NCI-H345 treated with DMSO at 0.1 percent for 48 hours (cell line): ENCODE measurements around the gene POLR1A.

Experiments
- DNase-seq: peaks from one replicate; lab custom pipeline; 2025; ENCODE audit not compliant: unreplicated experiment; lab: John Stamatoyannopoulos, UW

POLR1A gene

DNA sequence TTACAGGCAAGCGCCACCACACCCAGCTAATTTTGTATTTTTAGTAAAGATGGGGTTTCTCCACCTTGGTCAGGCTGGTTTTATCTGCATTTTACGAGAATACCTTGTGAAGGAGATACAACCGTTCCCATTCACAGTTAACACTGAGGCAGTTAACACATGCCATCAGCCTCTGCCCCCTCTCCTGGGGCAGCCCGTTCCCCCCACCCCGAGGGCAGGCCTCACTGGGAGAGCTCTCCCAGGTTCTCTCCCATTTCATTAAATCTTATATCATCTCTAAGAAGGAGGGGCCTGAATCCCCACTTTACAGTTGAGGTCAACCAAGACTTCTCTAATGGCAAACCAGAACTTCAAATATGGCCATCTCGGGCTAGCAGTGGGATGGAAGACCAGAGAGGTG lies 121.9 kb downstream of the POLR1A start:
- no peak for DNase-seq

DNA sequence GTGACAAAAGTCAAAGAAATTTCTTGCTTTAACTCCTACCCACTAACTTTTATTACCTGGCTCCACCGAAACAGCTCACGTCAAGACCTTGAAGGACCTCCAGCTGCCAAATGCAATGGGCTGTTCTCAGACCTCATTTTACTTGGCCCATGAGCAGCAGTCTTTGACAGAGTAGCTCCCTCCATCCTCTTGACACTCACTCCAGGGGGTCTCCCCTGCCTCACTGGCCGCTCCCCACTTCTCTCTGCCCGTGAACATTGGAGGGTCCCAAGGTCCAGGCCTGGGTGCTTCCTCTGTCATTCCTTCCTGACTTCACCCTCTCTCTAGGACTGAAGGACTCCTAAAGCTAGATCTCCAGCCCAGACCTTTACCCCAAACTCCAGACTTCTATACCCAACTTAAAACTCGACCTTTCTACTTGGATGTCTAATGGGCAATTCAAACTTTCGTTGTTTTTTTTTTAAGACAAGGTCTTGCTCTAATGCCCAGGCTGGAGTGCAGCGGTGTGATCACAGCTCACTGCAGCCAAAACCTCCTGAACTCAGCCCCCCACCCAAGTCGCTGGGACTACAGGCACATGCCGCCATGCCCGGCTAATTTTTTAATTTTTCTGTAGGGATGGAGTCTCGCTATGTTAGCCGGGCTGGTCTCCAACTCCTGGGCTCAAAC lies 124.0 kb downstream of the POLR1A start:
- DNase-seq = no peak

DNA sequence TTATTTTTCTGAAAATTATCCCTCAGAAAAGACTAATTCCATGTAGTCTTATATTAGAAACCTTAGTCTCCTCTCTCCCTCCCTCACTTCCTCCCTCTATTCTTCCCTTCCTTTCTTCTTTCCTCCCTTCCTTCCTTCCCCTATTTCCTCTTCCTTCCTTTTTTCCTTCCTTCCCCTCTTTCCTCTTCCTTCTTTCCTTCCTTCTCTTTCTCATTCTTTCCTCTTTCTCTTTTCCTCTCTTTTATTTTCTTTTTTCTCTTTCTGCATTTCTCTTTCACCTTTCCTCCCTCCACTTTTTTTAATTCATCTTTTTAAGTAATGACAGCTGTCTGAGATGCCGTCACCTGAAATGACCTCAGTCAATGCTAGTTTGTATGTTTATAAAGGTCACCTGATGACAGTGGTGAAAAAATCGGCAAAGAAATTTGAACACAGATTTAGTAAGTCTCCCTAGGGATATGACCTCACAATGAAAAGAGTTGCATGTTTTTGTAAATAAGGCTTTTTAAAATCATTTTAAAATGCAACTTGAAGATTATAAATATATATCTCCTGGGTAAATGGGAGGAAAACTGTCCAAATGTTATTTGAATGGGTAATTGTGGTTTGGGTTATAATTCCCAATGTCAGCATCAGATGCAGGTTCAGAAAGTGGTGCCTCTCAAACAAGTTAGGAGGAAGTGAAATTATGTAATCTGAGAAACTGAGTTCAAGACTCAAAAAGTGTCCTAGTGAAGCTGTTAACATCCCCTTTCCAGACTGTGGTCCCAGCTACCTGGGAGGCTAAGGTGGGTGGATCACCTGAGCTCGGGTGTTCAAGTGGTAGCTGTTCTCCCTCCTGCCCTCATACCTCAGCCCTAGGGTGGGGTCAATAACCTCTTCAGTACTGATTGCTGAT lies 126.6 kb downstream of the POLR1A start:
- DNase-seq = no peak

DNA sequence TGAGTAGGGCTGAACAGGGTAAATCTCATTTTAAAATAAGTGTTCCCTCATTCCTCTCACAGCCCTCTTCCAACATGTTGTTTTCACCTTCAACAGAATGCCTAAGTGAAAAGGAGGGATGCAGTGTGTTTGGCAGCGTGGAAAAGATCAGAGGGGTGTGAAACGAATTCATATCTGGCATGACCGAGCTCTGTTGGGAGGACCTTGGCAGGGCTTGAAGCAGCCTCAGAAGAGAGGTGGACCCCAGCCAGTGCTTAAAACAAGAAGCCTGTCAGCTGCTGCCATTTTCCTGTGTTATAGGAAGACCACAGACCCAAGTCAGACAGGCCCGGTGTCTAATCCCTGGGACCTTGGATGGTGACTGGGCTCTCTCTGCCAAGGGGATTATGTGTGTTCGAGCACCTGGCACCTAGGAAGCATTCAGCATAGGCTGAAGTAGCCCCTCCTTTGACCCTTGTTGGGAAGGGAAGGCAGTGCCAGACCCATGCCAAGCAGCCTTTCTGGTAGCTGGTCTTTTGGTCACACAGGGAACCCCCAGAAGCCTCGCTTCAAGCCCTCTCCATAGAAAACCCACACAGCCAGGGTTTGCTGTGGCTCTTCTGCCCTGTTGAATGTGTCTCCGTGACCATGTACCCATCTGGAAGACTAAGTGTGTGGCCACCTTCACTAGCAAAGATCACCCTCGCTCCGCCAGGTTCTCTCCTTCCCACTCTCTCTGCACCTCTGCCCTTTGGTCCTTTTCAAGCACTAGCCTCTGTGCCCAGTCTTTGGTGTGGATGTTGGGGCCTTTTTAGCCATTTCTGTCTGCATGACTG lies 129.4 kb downstream of the POLR1A start:
- no peak for DNase-seq

DNA sequence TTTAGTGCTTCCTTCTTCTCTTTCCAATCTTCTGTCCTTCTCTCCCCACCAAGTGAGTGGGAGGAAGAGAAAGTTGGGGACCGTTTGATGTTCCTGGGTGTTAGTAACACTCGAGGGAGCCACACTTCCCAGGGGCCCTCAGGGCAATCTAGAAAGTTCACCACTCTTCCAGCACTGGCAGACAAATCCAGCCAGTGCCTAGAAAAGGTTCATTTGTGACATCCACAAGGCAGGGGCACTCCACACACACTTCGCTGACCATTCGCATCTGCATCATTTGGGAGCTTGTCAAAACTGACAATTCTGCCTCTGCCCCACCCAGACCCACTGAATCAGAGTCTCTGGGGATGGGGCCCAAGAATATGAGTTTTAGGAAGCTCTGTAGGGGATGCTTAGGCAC lies 130.1 kb downstream of the POLR1A start:
- DNase-seq = no peak

DNA sequence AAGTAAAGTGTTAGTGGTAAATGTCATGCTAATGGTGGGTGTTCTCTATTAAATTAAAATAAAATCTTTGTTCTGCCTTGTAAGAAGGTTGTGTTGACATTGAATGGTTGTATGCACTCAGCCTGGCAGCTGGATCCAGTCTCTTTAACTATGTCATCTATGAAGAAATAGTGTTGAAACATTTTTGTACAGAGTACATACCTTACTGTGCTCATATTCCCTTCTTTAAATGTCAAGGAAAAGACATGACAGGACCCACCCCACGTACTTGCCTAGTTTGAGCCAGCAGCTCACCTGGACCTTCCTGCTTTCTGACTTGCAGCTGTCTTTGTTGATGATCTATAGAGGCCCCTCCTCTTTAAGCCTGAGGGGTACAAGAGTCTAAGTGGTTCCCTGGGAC lies 131.3 kb downstream of the POLR1A start:
- DNase-seq = no peak

DNA sequence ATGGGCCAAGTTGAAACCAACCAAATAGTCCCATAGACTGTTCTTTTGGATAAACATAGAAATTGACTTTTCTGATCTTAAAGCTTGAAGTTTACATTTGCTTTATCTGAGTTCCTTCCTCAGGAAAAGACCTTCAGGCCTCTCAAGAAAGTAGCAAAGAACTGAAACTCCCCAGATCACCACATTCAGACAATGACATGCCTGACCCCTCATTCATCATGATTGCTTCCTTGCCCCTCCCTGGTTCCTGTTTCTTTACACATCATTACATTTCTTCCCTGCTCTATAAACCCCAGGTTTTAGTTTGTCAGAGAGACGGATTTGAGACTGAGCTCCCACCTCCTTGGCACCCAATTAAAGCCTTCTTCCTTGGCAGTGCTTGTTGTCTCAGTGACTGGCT lies 133.3 kb downstream of the POLR1A start:
- no peak for DNase-seq

DNA sequence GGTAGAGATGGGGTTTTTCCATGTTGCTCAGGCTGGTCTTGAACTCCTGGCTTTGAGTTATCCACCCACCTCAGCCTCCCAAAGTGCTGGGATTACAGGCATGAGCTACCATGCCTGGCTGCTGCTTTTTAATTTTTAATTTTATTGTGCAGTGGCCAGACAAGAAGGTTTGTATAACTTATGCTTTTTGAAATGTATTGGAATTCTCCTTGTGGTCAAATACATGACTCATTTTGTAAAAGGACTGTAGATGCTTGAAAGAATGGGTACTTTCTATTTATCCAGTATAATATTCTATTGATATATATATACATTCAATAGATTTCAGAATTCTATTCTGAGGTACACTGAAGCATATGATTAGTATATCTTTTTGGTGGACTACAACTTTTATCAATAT lies 134.3 kb downstream of the POLR1A start:
- no peak for DNase-seq
